ENCODE results near the gene PTPN2. TPM values are rescaled to one million over a fixed set of nuclear protein-coding genes. Genes with fewer than 3 reads are reported as not detected.

PTPN2 gene
- total RNA-seq, 1 experiment from 2014 or later, result 59.8 TPM

DNA sequence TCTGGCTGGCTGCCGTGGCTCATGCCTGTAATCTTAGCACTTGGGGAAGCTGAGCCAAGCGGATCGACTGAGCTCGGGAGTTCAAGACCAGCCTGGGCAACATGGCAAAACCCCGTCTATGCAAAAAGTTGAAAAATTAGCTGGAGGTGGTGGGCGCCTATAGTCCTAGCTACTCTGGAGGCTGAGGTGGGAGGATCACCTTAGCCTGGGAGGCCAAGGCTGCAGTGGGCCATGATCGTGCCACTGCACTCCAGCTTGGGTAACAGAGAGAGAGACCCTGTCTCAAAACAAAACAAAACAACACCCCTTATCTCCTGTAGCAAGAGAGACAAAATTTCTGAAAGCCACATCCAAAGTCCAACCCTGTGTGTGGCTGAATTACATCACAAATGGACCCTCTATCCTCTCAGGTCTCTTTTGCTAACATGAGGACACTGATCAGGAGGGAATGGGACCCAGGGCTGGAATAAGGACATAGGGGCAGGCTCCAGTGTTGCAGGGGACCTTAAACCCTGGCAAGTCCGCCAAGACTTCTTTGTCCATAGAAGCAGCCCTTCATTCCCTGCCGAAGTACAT is 116.4 kb downstream of the PTPN2 start:
- Histone ChIP-seq H3K79me2 (ENCODE audit: low read length) (no peaks in the 10 kb centered on the region), H3K9me3 (ENCODE audit: low read length) (no peaks in the 10 kb centered on the region), H3K4me3 (ENCODE audit: low read length) (no peak overlapping the region), H3K27me3 (ENCODE audit: low read length) (no peaks in the 10 kb centered on the region), H3K4me1 (ENCODE audit: insufficient read depth, low read length) (no peaks in the 10 kb centered on the region; the same call in 1 of the 2 replicates), H4K20me1 (ENCODE audit: low read length) (no peaks in the 10 kb centered on the region), H3F3A (ENCODE audit: low read length, unreplicated experiment) (no peaks in the 10 kb centered on the region), H3K9me2 (replicated peaks; ENCODE audit: low read length) (no peaks in the 10 kb centered on the region), H2AFZ (ENCODE audit: low read length) (no peak overlapping the region), H3K36me3 (ENCODE audit: low read depth, low read length) (no peaks in the 10 kb centered on the region), H3K4me2 (ENCODE audit: low read length) (no peak overlapping the region), H3K9ac (ENCODE audit: low read length) (no peak overlapping the region), H3K27ac (ENCODE audit: low read length) (no peak overlapping the region)
- BruUV-seq (replicated peaks), result no TSS peak
- ChIA-PET CTCF (interaction anchor here (0.7 kb wide), 1 partner anchor 15 kb away, joined by 3 read pairs; no protein-coding TSS in a partner anchor), POLR2A (ENCODE audit: unreplicated experiment) (no interaction called here)
- TF ChIP-seq EZH2phosphoT487 (IDR thresholded peaks at IDR 0.05; ENCODE audit: borderline replicate concordance, low read length) (no peak), EZH2 (IDR thresholded peaks at IDR 0.05; ENCODE audit: low read length, unreplicated experiment) (no peak)
- TF ChIP-seq, protein P1, sequence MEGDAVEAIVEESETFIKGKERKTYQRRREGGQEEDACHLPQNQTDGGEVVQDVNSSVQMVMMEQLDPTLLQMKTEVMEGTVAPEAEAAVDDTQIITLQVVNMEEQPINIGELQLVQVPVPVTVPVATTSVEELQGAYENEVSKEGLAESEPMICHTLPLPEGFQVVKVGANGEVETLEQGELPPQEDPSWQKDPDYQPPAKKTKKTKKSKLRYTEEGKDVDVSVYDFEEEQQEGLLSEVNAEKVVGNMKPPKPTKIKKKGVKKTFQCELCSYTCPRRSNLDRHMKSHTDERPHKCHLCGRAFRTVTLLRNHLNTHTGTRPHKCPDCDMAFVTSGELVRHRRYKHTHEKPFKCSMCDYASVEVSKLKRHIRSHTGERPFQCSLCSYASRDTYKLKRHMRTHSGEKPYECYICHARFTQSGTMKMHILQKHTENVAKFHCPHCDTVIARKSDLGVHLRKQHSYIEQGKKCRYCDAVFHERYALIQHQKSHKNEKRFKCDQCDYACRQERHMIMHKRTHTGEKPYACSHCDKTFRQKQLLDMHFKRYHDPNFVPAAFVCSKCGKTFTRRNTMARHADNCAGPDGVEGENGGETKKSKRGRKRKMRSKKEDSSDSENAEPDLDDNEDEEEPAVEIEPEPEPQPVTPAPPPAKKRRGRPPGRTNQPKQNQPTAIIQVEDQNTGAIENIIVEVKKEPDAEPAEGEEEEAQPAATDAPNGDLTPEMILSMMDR (conservative IDR thresholded peaks at IDR 0.05; ENCODE audit: low read depth, low read length), result no peak
- DNase-seq (no peak), ATAC-seq (no peak)
- intact Hi-C loops (cut with micrococcal nuclease), result no loop called here

DNA sequence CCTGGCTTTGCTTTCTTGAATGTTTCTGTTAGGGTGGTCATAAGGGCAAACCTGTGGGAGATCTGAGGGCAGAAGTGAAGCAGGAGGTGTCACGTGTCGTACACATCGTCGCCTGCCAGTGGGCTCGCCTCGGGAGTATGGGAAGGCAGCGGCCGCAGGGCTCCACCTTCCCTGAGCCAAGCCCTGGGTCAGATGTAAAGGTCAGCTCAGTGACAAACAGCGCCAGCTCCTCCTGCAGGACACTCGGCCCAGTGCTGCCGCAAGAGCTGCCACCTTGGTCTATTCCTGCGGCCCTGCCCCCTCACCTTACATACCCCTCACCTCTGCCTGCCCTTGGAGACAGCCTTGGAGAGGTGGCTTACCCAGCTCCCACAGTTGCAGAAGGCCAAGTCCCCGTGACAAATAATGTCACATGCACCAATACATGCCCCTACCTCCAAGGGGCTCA is 117.0 kb downstream of the PTPN2 start:
- Histone ChIP-seq H3K4me1 (ENCODE audit: insufficient read depth, low read length) (no peaks in the 10 kb centered on the region; the same call in 1 of the 2 replicates), H3K9me2 (replicated peaks; ENCODE audit: low read length) (no peaks in the 10 kb centered on the region), H3K9me3 (ENCODE audit: low read length) (no peaks in the 10 kb centered on the region), H3K79me2 (ENCODE audit: low read length) (no peaks in the 10 kb centered on the region), H3F3A (ENCODE audit: low read length, unreplicated experiment) (no peaks in the 10 kb centered on the region), H2AFZ (ENCODE audit: low read length) (no peak overlapping the region), H3K9ac (ENCODE audit: low read length) (no peak overlapping the region), H3K27me3 (ENCODE audit: low read length) (no peaks in the 10 kb centered on the region), H3K27ac (ENCODE audit: low read length) (no peak overlapping the region), H3K4me3 (ENCODE audit: low read length) (no peak overlapping the region), H3K36me3 (ENCODE audit: low read depth, low read length) (no peaks in the 10 kb centered on the region), H4K20me1 (ENCODE audit: low read length) (no peaks in the 10 kb centered on the region), H3K4me2 (ENCODE audit: low read length) (no peak overlapping the region)
- TF ChIP-seq, protein P1 (conservative IDR thresholded peaks at IDR 0.05; ENCODE audit: low read depth, low read length), result peak; percentile 25; the same call in 1 of the 2 replicates
- TF ChIP-seq EZH2phosphoT487 (IDR thresholded peaks at IDR 0.05; ENCODE audit: borderline replicate concordance, low read length), result no peak
- no peak for TF ChIP-seq EZH2 (IDR thresholded peaks at IDR 0.05; ENCODE audit: low read length, unreplicated experiment)
- ChIA-PET CTCF (interaction anchor here (0.7 kb wide), 1 partner anchor 15 kb away, joined by 3 read pairs; no protein-coding TSS in a partner anchor), POLR2A (ENCODE audit: unreplicated experiment) (no interaction called here)
- DNase-seq (no peak), ATAC-seq (peak; percentile 37; the same call in 1 of the 2 replicates)
- intact Hi-C loops (cut with micrococcal nuclease), result no loop called here
- no TSS peak for BruUV-seq (replicated peaks)

DNA sequence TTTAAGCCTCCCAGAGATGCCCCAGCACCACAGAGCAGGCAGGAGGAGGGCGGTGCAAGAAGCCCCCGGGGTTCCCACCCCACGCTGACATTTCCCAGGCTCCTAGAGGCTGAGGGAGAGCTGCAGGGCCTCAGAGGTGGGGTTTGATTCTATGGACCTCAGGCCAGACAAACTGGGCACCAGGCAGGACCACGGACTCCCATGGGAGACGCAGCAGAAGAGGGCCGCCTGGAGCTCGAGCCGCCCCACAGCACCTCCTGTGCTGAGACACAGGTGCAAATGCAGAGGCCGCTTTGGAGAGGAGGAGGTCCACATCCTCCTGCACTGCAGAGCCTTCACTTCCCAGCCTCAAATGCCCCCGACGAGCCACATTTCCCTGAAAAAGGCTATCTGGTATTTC is 118.5 kb downstream of the PTPN2 start:
- BruUV-seq (replicated peaks), result no TSS peak
- H3K79me2 ChIP-seq (ENCODE audit: low read length), result no peaks in the 10 kb centered on the region
- H3K36me3 ChIP-seq (ENCODE audit: low read depth, low read length), result no peaks in the 10 kb centered on the region
- TF ChIP-seq, protein P1 (conservative IDR thresholded peaks at IDR 0.05; ENCODE audit: low read depth, low read length), result no peak
- TF ChIP-seq EZH2 (IDR thresholded peaks at IDR 0.05; ENCODE audit: low read length, unreplicated experiment) (no peak), EZH2phosphoT487 (IDR thresholded peaks at IDR 0.05; ENCODE audit: borderline replicate concordance, low read length) (no peak)
- no peaks in the 10 kb centered on the region for H3F3A ChIP-seq (ENCODE audit: low read length, unreplicated experiment)
- intact Hi-C loops (cut with micrococcal nuclease), result no loop called here
- no peak overlapping the region for H3K4me3 ChIP-seq (ENCODE audit: low read length)
- DNase-seq (no peak), ATAC-seq (no peak)
- POLR2A ChIA-PET (ENCODE audit: unreplicated experiment), result no interaction called here
- no peaks in the 10 kb centered on the region for H3K9me3 ChIP-seq (ENCODE audit: low read length)
- CTCF ChIA-PET, result no interaction called here
- H3K9me2 ChIP-seq (replicated peaks; ENCODE audit: low read length), result no peaks in the 10 kb centered on the region
- no peak overlapping the region for H3K9ac ChIP-seq (ENCODE audit: low read length)
- H3K27me3 ChIP-seq (ENCODE audit: low read length), result no peaks in the 10 kb centered on the region
- no peaks in the 10 kb centered on the region; the same call in 1 of the 2 replicates for H3K4me1 ChIP-seq (ENCODE audit: insufficient read depth, low read length)
- H4K20me1 ChIP-seq (ENCODE audit: low read length), result no peaks in the 10 kb centered on the region
- H2AFZ ChIP-seq (ENCODE audit: low read length), result no peak overlapping the region
- H3K4me2 ChIP-seq (ENCODE audit: low read length), result no peak overlapping the region
- no peak overlapping the region for H3K27ac ChIP-seq (ENCODE audit: low read length)
